ENCODE data around the gene RACGAP1. TPM values are rescaled to one million over a fixed set of nuclear protein-coding genes. Genes with fewer than 3 reads are reported as not detected.
A peak's percentile ranks its signal among the peaks of the same experiment; 100 is the strongest.

RACGAP1 gene
- total RNA-seq, 2 experiments from 2014 or later: 111 to 119 TPM

DNA sequence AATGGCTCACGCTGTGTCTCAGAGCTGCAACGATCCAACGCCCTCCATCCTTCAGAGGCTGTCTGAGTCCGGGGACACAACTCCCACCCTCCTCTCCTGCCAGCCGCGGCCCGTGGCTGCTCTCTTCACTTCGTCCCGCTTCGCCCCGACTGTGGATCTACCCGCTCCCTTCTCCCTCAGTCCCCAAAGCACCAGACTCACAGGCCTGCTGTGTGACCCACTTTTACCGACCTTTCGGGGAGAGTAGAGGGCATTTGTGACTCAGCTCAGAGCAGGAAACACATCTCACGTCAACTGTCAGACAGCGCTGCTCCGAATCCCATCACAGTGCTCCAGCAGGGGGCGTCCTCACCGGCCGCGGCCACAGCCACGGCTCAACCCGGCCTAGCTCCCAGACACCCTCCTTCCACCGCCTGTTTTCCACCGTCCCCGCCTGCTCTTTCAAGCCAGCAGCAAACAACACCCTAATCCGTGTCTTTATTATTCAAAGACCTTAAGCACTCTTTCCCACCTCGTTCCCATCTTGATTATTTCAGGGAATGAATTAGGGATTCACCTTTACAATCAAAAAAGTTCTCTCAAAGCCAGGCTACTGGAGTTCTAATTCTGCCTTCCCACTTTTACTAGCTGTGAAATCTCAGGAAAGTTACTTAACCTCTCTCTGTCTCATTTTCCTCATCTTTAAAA is 79.8 kb downstream of the RACGAP1 start:
- no peaks in the 10 kb centered on the region for H3K36me3 Mint-ChIP-seq
- peaks cover 18% of the 10 kb centered on the region for H3K4me1 Mint-ChIP-seq
- no peaks in the 10 kb centered on the region for H3K9me3 Mint-ChIP-seq

DNA sequence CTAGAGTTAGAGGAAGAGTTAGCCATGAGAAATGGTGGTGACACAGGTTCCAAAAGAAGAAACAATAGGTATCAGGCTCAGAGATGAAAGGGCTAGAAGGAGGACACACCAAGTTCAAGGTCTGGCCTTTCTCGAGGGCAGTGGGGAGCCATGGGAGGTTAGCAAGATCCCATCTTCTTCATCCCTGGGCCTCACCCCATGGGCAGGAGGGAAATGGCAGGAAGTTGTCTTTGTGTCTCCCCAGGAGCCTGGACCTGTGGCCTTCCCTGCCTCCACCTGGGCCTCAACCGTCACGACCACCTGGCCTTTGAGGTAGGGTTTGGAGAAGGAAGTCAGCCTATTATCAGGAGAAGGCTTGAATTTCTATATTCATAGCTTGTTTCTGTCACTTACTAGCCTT is 80.6 kb downstream of the RACGAP1 start:
- H3K27me3 Mint-ChIP-seq: no peaks in the 10 kb centered on the region
- DNase-seq: no peak
- no peak overlapping the region for H3K27ac Mint-ChIP-seq
- no peaks in the 10 kb centered on the region for H3K36me3 Mint-ChIP-seq
- H3K9me3 Mint-ChIP-seq: no peaks in the 10 kb centered on the region
- H3K4me3 Mint-ChIP-seq: no peak overlapping the region
- H3K4me1 Mint-ChIP-seq: peaks cover 18% of the 10 kb centered on the region

More for the DNA sequence above, 79.8 kb downstream of the RACGAP1 start:
- DNase-seq: peak; percentile 88
- Mint-ChIP-seq H3K27me3 (no peaks in the 10 kb centered on the region), H3K4me3 (peak overlapping the region; percentile 77), H3K27ac (peak overlapping the region; percentile 89)

DNA sequence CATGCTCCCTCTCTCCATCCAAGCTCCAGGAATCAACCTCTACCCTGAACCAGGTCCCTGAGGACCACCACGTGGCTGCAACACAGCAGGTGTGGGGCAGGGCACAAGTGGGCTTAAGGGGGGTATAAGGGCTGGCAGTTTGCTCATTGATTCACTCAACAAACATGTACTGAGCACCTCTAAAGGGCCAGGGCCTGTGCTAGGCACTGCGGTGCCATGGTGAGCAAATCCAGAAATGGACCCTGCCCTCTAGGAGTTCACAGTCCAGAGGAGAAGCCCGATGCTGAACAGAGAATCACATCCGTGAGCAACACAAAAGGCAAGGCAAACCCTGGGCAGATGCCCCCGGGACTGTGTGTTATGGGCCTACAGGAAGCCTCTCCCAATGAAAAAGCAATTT is 81.2 kb downstream of the RACGAP1 start:
- Mint-ChIP-seq H3K27ac (no peak overlapping the region), H3K27me3 (no peaks in the 10 kb centered on the region), H3K4me3 (no peak overlapping the region), H3K36me3 (no peaks in the 10 kb centered on the region), H3K4me1 (peaks cover 18% of the 10 kb centered on the region), H3K9me3 (no peaks in the 10 kb centered on the region)
- DNase-seq: no peak

- DNase-seq: no peak
- H3K36me3 Mint-ChIP-seq: no peaks in the 10 kb centered on the region
- H3K4me1 Mint-ChIP-seq: peaks cover 18% of the 10 kb centered on the region
- H3K27ac Mint-ChIP-seq: no peak overlapping the region
- no peaks in the 10 kb centered on the region for H3K27me3 Mint-ChIP-seq
- no peak overlapping the region for H3K4me3 Mint-ChIP-seq
- no peaks in the 10 kb centered on the region for H3K9me3 Mint-ChIP-seq
Observed at GRCh38 chr12:49943625-49943960, 81.7 kb downstream of the RACGAP1 start.

- Mint-ChIP-seq H3K9me3 (no peaks in the 10 kb centered on the region), H3K36me3 (no peaks in the 10 kb centered on the region), H3K4me3 (no peak overlapping the region), H3K4me1 (peaks cover 18% of the 10 kb centered on the region), H3K27me3 (no peaks in the 10 kb centered on the region), H3K27ac (no peak overlapping the region)
- DNase-seq: no peak
Observed at GRCh38 chr12:49942921-49943624, 82.2 kb downstream of the RACGAP1 start.

DNA sequence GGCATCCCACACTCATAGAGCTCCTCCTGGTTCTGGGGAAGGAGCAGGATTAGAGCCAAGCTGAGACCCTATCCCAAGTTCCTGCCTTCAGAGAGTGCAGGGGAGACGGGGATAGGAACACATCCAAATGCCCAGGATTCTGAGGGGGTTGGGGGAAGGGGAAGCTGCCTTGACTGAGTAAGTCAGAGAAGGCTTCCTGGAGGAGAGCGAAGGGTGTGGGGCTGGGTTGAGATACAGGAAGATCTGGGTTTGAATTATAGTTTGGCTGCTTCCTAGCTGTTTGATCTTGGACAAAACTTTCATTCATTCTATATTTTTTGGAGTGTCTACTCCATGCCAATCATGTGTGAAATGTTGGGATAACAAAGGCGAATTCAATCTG is 82.8 kb downstream of the RACGAP1 start:
- no peaks in the 10 kb centered on the region for H3K36me3 Mint-ChIP-seq
- H3K4me3 Mint-ChIP-seq: no peak overlapping the region
- peaks cover 18% of the 10 kb centered on the region for H3K4me1 Mint-ChIP-seq
- no peak for DNase-seq
- H3K27me3 Mint-ChIP-seq: no peaks in the 10 kb centered on the region
- no peaks in the 10 kb centered on the region for H3K9me3 Mint-ChIP-seq
- H3K27ac Mint-ChIP-seq: no peak overlapping the region

GRCh38 chr12:49941556-49942511 is 83.5 kb downstream of the RACGAP1 start:
- no peaks in the 10 kb centered on the region for H3K9me3 Mint-ChIP-seq
- H3K27ac Mint-ChIP-seq: no peak overlapping the region
- no peak overlapping the region for H3K4me3 Mint-ChIP-seq
- DNase-seq: no peak
- peaks cover 18% of the 10 kb centered on the region for H3K4me1 Mint-ChIP-seq
- no peaks in the 10 kb centered on the region for H3K36me3 Mint-ChIP-seq
- no peaks in the 10 kb centered on the region for H3K27me3 Mint-ChIP-seq

GRCh38 chr12:49939707-49940106 is 85.6 kb downstream of the RACGAP1 start:
- no peaks in the 10 kb centered on the region for H3K36me3 Mint-ChIP-seq
- no peaks in the 10 kb centered on the region for H3K9me3 Mint-ChIP-seq
- no peaks in the 10 kb centered on the region for H3K27me3 Mint-ChIP-seq
- no peak for DNase-seq
- H3K4me1 Mint-ChIP-seq: peaks cover 3% of the 10 kb centered on the region
- no peak overlapping the region for H3K27ac Mint-ChIP-seq
- no peak overlapping the region for H3K4me3 Mint-ChIP-seq

DNA sequence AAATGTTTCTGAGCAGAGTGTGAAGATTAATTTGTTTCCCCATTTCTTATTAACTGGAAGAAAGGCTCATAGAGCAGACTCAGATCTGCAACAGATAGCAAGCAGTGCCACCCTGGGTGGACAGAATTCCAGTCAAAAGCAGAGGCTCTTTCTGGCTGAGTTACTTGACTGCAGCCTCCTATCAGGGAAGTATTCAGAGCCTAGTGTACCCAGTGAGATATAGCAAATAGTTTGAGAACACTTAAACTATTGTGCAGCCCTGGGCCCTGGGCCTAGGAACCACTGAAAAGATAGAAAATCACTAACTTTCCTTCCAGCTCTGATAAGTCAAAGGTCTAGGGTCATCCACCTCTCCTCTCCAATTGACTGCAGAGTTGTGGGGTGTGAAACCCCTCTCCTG is 86.0 kb downstream of the RACGAP1 start:
- Mint-ChIP-seq H3K27me3 (no peaks in the 10 kb centered on the region), H3K36me3 (no peaks in the 10 kb centered on the region), H3K27ac (no peak overlapping the region), H3K4me1 (no peaks in the 10 kb centered on the region), H3K4me3 (no peak overlapping the region), H3K9me3 (no peaks in the 10 kb centered on the region)
- no peak for DNase-seq

Other genes starting within 250 kb of the RACGAP1 start
- gene NCKAP5L, start 197.1 kb downstream of the RACGAP1 start, total RNA-seq: 1 to 10 TPM; 7.9 to 8.9 TPM
- 1 to 10 TPM; 4.1 to 4.3 TPM for gene BCDIN3D, start 182.4 kb downstream of the RACGAP1 start, total RNA-seq
- gene FAIM2, start 121.6 kb downstream of the RACGAP1 start, total RNA-seq: under 1 TPM; 0.08 to 0.60 TPM
- not detected for gene AQP2, start 74.8 kb downstream of the RACGAP1 start, total RNA-seq
- not detected for gene AQP5, start 63.6 kb downstream of the RACGAP1 start, total RNA-seq
- not detected for gene AQP6, start 52.5 kb downstream of the RACGAP1 start, total RNA-seq
- gene ASIC1, start 32.1 kb upstream of the RACGAP1 start, total RNA-seq: 10 to 100 TPM; 10.8 TPM
- gene SMARCD1, start 59.8 kb upstream of the RACGAP1 start, total RNA-seq: 10 to 100 TPM; 65.8 to 74.8 TPM
- gene GPD1, start 78.5 kb upstream of the RACGAP1 start, total RNA-seq: under 1 TPM; 0.39 to 0.86 TPM
- gene COX14, start 86.7 kb upstream of the RACGAP1 start, total RNA-seq: 10 to 100 TPM; 48.3 to 49.2 TPM
- 10 to 100 TPM; 36.4 to 41.3 TPM for gene CERS5, start 141.9 kb upstream of the RACGAP1 start, total RNA-seq

Data from activated naive CD8-positive, alpha-beta T cell treated with anti-CD3 and anti-CD28 coated beads for 36 hours (primary cell).